Measurements from ENCODE around the gene POC1B.

POC1B gene

DNA sequence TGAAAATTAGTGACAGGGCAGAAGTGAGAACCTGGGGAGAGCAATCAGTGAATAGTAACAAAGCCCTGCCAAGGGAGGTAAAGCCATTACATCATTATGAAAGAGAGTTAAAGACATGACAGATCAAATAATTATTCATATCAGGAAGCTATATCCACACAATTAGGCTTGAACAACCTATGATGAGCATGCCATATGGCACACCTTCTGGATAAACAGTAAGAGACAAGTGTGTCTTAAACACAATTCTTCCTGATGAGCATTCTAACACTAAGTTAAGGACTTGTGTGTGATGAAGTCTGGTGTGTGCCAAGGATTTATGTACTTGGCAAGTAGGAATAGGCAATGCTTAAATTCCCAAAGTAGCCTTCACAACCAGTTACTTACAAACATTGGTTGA is 77.3 kb downstream of the POC1B start:
- DNase-seq, result no peak
- Histone ChIP-seq H3K27ac (ENCODE audit: insufficient read depth in 1 of 2, low read depth in 1 of 2, low read length in 2 of 2, poor library complexity in 1 of 2, severe bottlenecking in 2 of 2) (no peak overlapping the region), H3K27me3 (replicated peaks in 2 of 5; ENCODE audit: control insufficient read depth in 4 of 5, insufficient read depth in 5 of 5, low read length in 4 of 5) (no peaks in the 10 kb centered on the region), H3K9me3 (ENCODE audit: control extremely low read depth in 1 of 5, control insufficient read depth in 4 of 5, insufficient read depth in 2 of 5, low read depth in 1 of 5, low read length in 4 of 5) (peaks cover 0 to 1% (median 0%) of the 10 kb centered on the region in 5 experiments), H3K36me3 (ENCODE audit: control insufficient read depth in 4 of 4, insufficient read depth in 4 of 4, low read length in 3 of 4) (peaks cover 0 to 6% (median under 1%) of the 10 kb centered on the region in 4 experiments), H3K4me1 (ENCODE audit: control extremely low read depth in 1 of 4, control insufficient read depth in 4 of 4, insufficient read depth in 4 of 4, low read length in 3 of 4) (peaks cover 0 to 2% (median 0%) of the 10 kb centered on the region in 4 experiments), H3K4me3 (ENCODE audit: control insufficient read depth in 1 of 7, extremely low read depth in 1 of 7, insufficient read depth in 4 of 7, low read depth in 2 of 7, low read length in 6 of 7) (no peak overlapping the region)
- CTCF ChIA-PET, result no interaction called here
- POLR2A ChIA-PET, result no interaction called here

DNA sequence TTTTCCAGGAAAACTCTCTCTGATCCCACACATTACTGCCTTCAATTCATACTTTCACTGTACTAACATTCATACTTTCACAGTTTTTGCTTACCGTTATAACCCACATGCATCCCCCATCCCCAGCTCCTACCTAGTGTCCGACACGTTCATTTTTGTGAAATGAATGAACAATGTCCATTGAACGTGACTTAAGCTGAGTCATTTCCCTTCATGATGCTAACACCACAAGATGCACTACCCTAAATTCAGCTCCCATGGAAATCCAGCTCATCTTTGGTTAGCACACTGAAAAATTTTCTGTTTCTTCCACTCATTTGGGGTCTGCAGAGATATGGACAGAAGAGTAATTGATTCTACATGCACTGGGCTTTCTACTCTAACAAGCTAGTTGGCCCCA is 85.9 kb downstream of the POC1B start:
- WGBS (ENCODE audit: insufficient coverage), result 100% methylated on average over 3 of the region's 4 CpGs
- peaks cover 0 to 4% (median 3%) of the 10 kb centered on the region in 4 experiments for H3K36me3 ChIP-seq (ENCODE audit: control insufficient read depth in 4 of 4, insufficient read depth in 4 of 4, low read length in 3 of 4)
- POLR2A ChIA-PET, result no interaction called here

DNA sequence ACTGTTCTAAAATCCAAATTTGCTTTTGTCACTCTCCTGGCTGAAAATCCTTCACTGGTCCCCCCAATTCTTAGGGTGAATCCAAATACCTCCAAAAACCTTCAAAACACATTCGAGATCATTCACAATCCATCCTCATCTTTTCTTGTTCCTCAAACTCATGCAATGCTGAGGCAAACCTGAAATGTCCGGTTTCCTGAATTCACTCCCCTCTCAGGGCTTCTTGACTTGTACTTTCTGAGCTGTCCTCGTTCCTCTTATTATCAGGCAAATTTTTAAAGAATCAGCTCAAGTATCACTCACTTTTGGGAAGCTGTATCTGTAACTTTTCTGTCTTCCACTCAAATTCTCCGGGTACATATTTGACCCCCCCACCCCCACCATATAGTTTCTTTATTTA is 88.6 kb downstream of the POC1B start:
- no peak for DNase-seq
- CTCF ChIA-PET, result no interaction called here
- POLR2A ChIA-PET, result no interaction called here

More for the DNA sequence above, 85.9 kb downstream of the POC1B start:
- no peak overlapping the region for H3K4me3 ChIP-seq (ENCODE audit: control insufficient read depth in 1 of 7, extremely low read depth in 1 of 7, insufficient read depth in 4 of 7, low read depth in 2 of 7, low read length in 6 of 7)
- no peaks in the 10 kb centered on the region for H3K4me1 ChIP-seq (ENCODE audit: control extremely low read depth in 1 of 4, control insufficient read depth in 4 of 4, insufficient read depth in 4 of 4, low read length in 3 of 4)
- no peaks in the 10 kb centered on the region for H3K27me3 ChIP-seq (replicated peaks in 2 of 5; ENCODE audit: control insufficient read depth in 4 of 5, insufficient read depth in 5 of 5, low read length in 4 of 5)
- H3K27ac ChIP-seq (ENCODE audit: insufficient read depth in 1 of 2, low read depth in 1 of 2, low read length in 2 of 2, poor library complexity in 1 of 2, severe bottlenecking in 2 of 2), result no peak overlapping the region
- H3K9me3 ChIP-seq (ENCODE audit: control extremely low read depth in 1 of 5, control insufficient read depth in 4 of 5, insufficient read depth in 2 of 5, low read depth in 1 of 5, low read length in 4 of 5), result peaks cover 0 to 4% (median 0%) of the 10 kb centered on the region in 5 experiments
- CTCF ChIA-PET, result interaction anchor here (0.6 kb wide), 1 partner anchor 73 kb away, joined by 3 read pairs; no protein-coding TSS in a partner anchor
- DNase-seq, result no peak

DNA sequence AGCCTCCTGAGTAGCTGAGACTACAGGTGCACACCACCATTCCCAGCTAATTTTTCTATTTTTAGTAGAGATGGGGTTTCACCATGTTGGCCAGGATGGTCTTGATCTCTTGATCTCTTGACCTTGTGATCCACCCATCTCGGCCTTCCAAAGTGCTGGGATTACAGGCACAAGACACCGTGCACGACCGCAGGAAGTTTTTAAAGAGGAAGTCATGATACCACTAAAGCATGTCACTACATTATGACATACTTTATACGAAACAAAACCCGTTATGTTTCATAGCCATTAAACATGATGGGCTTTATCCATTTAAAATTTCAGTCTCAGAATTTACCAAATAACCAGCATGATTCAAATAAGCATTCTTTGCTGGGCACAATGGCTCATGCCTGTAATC is 89.8 kb downstream of the POC1B start:
- CTCF ChIA-PET, result no interaction called here
- H3K27me3 ChIP-seq (replicated peaks in 2 of 5; ENCODE audit: control insufficient read depth in 4 of 5, insufficient read depth in 5 of 5, low read length in 4 of 5), result no peaks in the 10 kb centered on the region
- DNase-seq, result no peak
- H3K36me3 ChIP-seq (ENCODE audit: control insufficient read depth in 4 of 4, insufficient read depth in 4 of 4, low read length in 3 of 4), result peaks cover 0 to 8% (median 3%) of the 10 kb centered on the region in 4 experiments
- POLR2A ChIA-PET, result no interaction called here
- H3K4me1 ChIP-seq (ENCODE audit: control extremely low read depth in 1 of 4, control insufficient read depth in 4 of 4, insufficient read depth in 4 of 4, low read length in 3 of 4), result no peaks in the 10 kb centered on the region
- WGBS (ENCODE audit: insufficient coverage), result 98% methylated on average over 5 of the region's 6 CpGs
- no peak overlapping the region for H3K4me3 ChIP-seq (ENCODE audit: control insufficient read depth in 1 of 7, extremely low read depth in 1 of 7, insufficient read depth in 4 of 7, low read depth in 2 of 7, low read length in 6 of 7)
- H3K27ac ChIP-seq (ENCODE audit: insufficient read depth in 1 of 2, low read depth in 1 of 2, low read length in 2 of 2, poor library complexity in 1 of 2, severe bottlenecking in 2 of 2), result no peak overlapping the region
- H3K9me3 ChIP-seq (ENCODE audit: control extremely low read depth in 1 of 5, control insufficient read depth in 4 of 5, insufficient read depth in 2 of 5, low read depth in 1 of 5, low read length in 4 of 5), result peaks cover 0 to 4% (median 0%) of the 10 kb centered on the region in 5 experiments

More for the DNA sequence above, 88.6 kb downstream of the POC1B start:
- no peaks in the 10 kb centered on the region for H3K4me1 ChIP-seq (ENCODE audit: control extremely low read depth in 1 of 4, control insufficient read depth in 4 of 4, insufficient read depth in 4 of 4, low read length in 3 of 4)
- H3K36me3 ChIP-seq (ENCODE audit: control insufficient read depth in 4 of 4, insufficient read depth in 4 of 4, low read length in 3 of 4), result peaks cover 0 to 8% (median 3%) of the 10 kb centered on the region in 4 experiments
- H3K4me3 ChIP-seq (ENCODE audit: control insufficient read depth in 1 of 7, extremely low read depth in 1 of 7, insufficient read depth in 4 of 7, low read depth in 2 of 7, low read length in 6 of 7), result no peak overlapping the region
- 83% methylated on average over 4 of the region's 4 CpGs for WGBS (ENCODE audit: insufficient coverage)
- H3K27ac ChIP-seq (ENCODE audit: insufficient read depth in 1 of 2, low read depth in 1 of 2, low read length in 2 of 2, poor library complexity in 1 of 2, severe bottlenecking in 2 of 2), result no peak overlapping the region
- peaks cover 0 to 4% (median 0%) of the 10 kb centered on the region in 5 experiments for H3K9me3 ChIP-seq (ENCODE audit: control extremely low read depth in 1 of 5, control insufficient read depth in 4 of 5, insufficient read depth in 2 of 5, low read depth in 1 of 5, low read length in 4 of 5)
- no peaks in the 10 kb centered on the region for H3K27me3 ChIP-seq (replicated peaks in 2 of 5; ENCODE audit: control insufficient read depth in 4 of 5, insufficient read depth in 5 of 5, low read length in 4 of 5)

GRCh38 chr12:89433634-89434033 is 92.2 kb downstream of the POC1B start:
- Histone ChIP-seq H3K27ac (ENCODE audit: insufficient read depth in 1 of 2, low read depth in 1 of 2, low read length in 2 of 2, poor library complexity in 1 of 2, severe bottlenecking in 2 of 2) (no peak overlapping the region), H3K9me3 (ENCODE audit: control extremely low read depth in 1 of 5, control insufficient read depth in 4 of 5, insufficient read depth in 2 of 5, low read depth in 1 of 5, low read length in 4 of 5) (no peaks in the 10 kb centered on the region), H3K36me3 (ENCODE audit: control insufficient read depth in 4 of 4, insufficient read depth in 4 of 4, low read length in 3 of 4) (peaks cover 0 to 8% (median 4%) of the 10 kb centered on the region in 4 experiments), H3K4me1 (ENCODE audit: control extremely low read depth in 1 of 4, control insufficient read depth in 4 of 4, insufficient read depth in 4 of 4, low read length in 3 of 4) (no peaks in the 10 kb centered on the region), H3K4me3 (ENCODE audit: control insufficient read depth in 1 of 7, extremely low read depth in 1 of 7, insufficient read depth in 4 of 7, low read depth in 2 of 7, low read length in 6 of 7) (no peak overlapping the region), H3K27me3 (replicated peaks in 2 of 5; ENCODE audit: control insufficient read depth in 4 of 5, insufficient read depth in 5 of 5, low read length in 4 of 5) (no peaks in the 10 kb centered on the region)
- no peak for DNase-seq
- POLR2A ChIA-PET, result no interaction called here
- CTCF ChIA-PET, result interaction anchor here (1.0 kb wide), 1 partner anchor 10 kb away, joined by 3 read pairs; no protein-coding TSS in a partner anchor
- 93% methylated on average over 4 of the region's 4 CpGs for WGBS (ENCODE audit: insufficient coverage)

- ChIA-PET CTCF (interaction anchor here (1.0 kb wide), 1 partner anchor 8 kb away, joined by 3 read pairs; no protein-coding TSS in a partner anchor), POLR2A (no interaction called here)
- Histone ChIP-seq H3K4me3 (ENCODE audit: control insufficient read depth in 1 of 7, extremely low read depth in 1 of 7, insufficient read depth in 4 of 7, low read depth in 2 of 7, low read length in 6 of 7) (no peak overlapping the region), H3K9me3 (ENCODE audit: control extremely low read depth in 1 of 5, control insufficient read depth in 4 of 5, insufficient read depth in 2 of 5, low read depth in 1 of 5, low read length in 4 of 5) (no peaks in the 10 kb centered on the region), H3K36me3 (ENCODE audit: control insufficient read depth in 4 of 4, insufficient read depth in 4 of 4, low read length in 3 of 4) (peaks cover 0 to 8% (median 5%) of the 10 kb centered on the region in 4 experiments), H3K27ac (ENCODE audit: insufficient read depth in 1 of 2, low read depth in 1 of 2, low read length in 2 of 2, poor library complexity in 1 of 2, severe bottlenecking in 2 of 2) (no peak overlapping the region), H3K27me3 (replicated peaks in 2 of 5; ENCODE audit: control insufficient read depth in 4 of 5, insufficient read depth in 5 of 5, low read length in 4 of 5) (no peaks in the 10 kb centered on the region), H3K4me1 (ENCODE audit: control extremely low read depth in 1 of 4, control insufficient read depth in 4 of 4, insufficient read depth in 4 of 4, low read length in 3 of 4) (no peaks in the 10 kb centered on the region)
- no CpG with 5 or more reads among the region's 1 CpG for WGBS (ENCODE audit: insufficient coverage)
- DNase-seq, result no peak
Measured at GRCh38 chr12:89432396-89432795, 93.5 kb downstream of the POC1B start.

DNA sequence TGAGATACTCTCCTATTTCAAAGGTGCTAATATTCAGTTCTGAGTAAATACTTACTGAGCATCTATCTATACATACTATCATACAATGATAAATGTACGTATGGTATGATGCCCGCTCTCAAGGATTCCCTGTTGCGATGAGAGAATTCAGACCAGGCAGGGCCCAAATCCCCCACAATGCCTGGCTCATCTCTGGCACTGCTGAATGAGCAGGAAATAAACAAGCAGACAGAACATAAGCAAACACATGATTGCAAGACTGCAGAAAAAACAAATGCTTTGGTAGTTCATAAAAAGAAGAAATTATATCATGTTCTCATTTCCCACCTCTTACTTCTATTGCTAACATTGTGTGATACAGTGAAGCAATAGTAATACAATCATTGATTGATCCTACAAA is 96.3 kb downstream of the POC1B start:
- H3K27me3 ChIP-seq (replicated peaks in 2 of 5; ENCODE audit: control insufficient read depth in 4 of 5, insufficient read depth in 5 of 5, low read length in 4 of 5), result no peaks in the 10 kb centered on the region
- no peak for DNase-seq
- CTCF ChIA-PET, result no interaction called here
- no peak overlapping the region for H3K4me3 ChIP-seq (ENCODE audit: control insufficient read depth in 1 of 7, extremely low read depth in 1 of 7, insufficient read depth in 4 of 7, low read depth in 2 of 7, low read length in 6 of 7)
- no CpG with 5 or more reads among the region's 3 CpGs for WGBS (ENCODE audit: insufficient coverage)
- H3K36me3 ChIP-seq (ENCODE audit: control insufficient read depth in 4 of 4, insufficient read depth in 4 of 4, low read length in 3 of 4), result peaks cover 3 to 11% (median 7%) of the 10 kb centered on the region in 4 experiments
- POLR2A ChIA-PET, result no interaction called here
- no peaks in the 10 kb centered on the region for H3K9me3 ChIP-seq (ENCODE audit: control extremely low read depth in 1 of 5, control insufficient read depth in 4 of 5, insufficient read depth in 2 of 5, low read depth in 1 of 5, low read length in 4 of 5)
- H3K4me1 ChIP-seq (ENCODE audit: control extremely low read depth in 1 of 4, control insufficient read depth in 4 of 4, insufficient read depth in 4 of 4, low read length in 3 of 4), result peaks cover 0 to 4% (median 0%) of the 10 kb centered on the region in 4 experiments
- no peak overlapping the region for H3K27ac ChIP-seq (ENCODE audit: insufficient read depth in 1 of 2, low read depth in 1 of 2, low read length in 2 of 2, poor library complexity in 1 of 2, severe bottlenecking in 2 of 2)

Measured in common myeloid progenitor, CD34-positive (primary cell).